ENCODE results near the gene CTAGE1.

The CTAGE1 gene

GRCh38 chr18:22387364-22387763 is 30.4 kb downstream of the CTAGE1 start:
- DNase-seq, result no peak

- no peak for DNase-seq
Observed at GRCh38 chr18:22385718-22386117, 32.0 kb downstream of the CTAGE1 start.

GRCh38 chr18:22378672-22379282 is 38.9 kb downstream of the CTAGE1 start:
- no peak for DNase-seq

- DNase-seq, result no peak
Observed at GRCh38 chr18:22377769-22378168, 39.9 kb downstream of the CTAGE1 start.

- no peak for DNase-seq
Observed at GRCh38 chr18:22370414-22370813, 47.3 kb downstream of the CTAGE1 start.

GRCh38 chr18:22368021-22368420 is 49.7 kb downstream of the CTAGE1 start:
- DNase-seq, result no peak

GRCh38 chr18:22367303-22367702 is 50.4 kb downstream of the CTAGE1 start:
- no peak for DNase-seq

GRCh38 chr18:22363867-22364463 is 53.8 kb downstream of the CTAGE1 start:
- no peak for DNase-seq

Measured in activated CD4-positive, alpha-beta T cell treated with anti-CD3 and anti-CD28 coated beads, Interleukin-2, amount 50 U/mL, for 4 hours (primary cell).